Caco-2 (cell line): Measurements from ENCODE around the gene ATP8A2. TPM values are rescaled to one million over a fixed set of nuclear protein-coding genes. Genes with fewer than 3 reads are reported as not detected.

Experiments used
- BruUV-seq: library from RNA; stranded (reverse); fragments of 400-500 nt; replicated peaks from 2 replicates; lab custom pipeline; 2021; lab: Mats Ljungman, UMichigan
- CTCF ChIA-PET: fragments of 300-600 bp; sonication (Branson Sonifier 250); formaldehyde crosslinking; loops from one replicate; lab custom pipeline; 2022; ENCODE audit warnings: antibody characterized with exemption; lab: Charles Lee
- POLR2A ChIA-PET: fragments of 300-600 bp; sonication (Branson Sonifier 250); formaldehyde crosslinking; loops from one replicate; lab custom pipeline; 2022; ENCODE audit warnings: antibody characterized with exemption; lab: Charles Lee
- DNase-seq, 2 experiments: peaks; one replicate each; pipeline versions ENCODE4 v3.0.0 to v3.0.0-alpha.2; 2020 to 2022
- H3K27me3 ChIP-seq: replicated peaks from 2 replicates; pipeline ENCODE4 v1.6.0; 2011; ENCODE audit warnings: low read length; ENCODE audit not compliant: control insufficient read depth, insufficient read depth
- H3K36me3 ChIP-seq: 2 replicates; pipeline ENCODE4 v1.5.1; 2011; ENCODE audit warnings: low read length; ENCODE audit not compliant: control insufficient read depth, insufficient read depth
- H3K4me1 ChIP-seq: fragments of 250-450 bp; sonication (Bioruptor Pico); 2 replicates; pipeline ENCODE4 v1.5.1; 2020; ENCODE audit warnings: mild to moderate bottlenecking
- H3K4me3 ChIP-seq: 2 replicates; pipeline ENCODE4 v1.5.1; 2011; ENCODE audit warnings: low read depth, mild to moderate bottlenecking, control low read depth, low read length
- H3K9me3 ChIP-seq: fragments of 250-450 bp; sonication (Bioruptor Pico); 2 replicates; pipeline ENCODE4 v1.5.1; 2020; ENCODE audit warnings: mild to moderate bottlenecking, moderate library complexity
- H3K27ac Mint-ChIP-seq: one replicate; pipeline ENCODE4 v1.8.0; 2022; ENCODE audit warnings: mixed read lengths; ENCODE audit not compliant: unreplicated experiment
- H3K27me3 Mint-ChIP-seq: one replicate; pipeline ENCODE4 v1.8.0; 2022; ENCODE audit warnings: mixed read lengths; ENCODE audit not compliant: insufficient read depth, unreplicated experiment
- H3K36me3 Mint-ChIP-seq: one replicate; pipeline ENCODE4 v1.8.0; 2022; ENCODE audit warnings: mild to moderate bottlenecking, mixed read lengths; ENCODE audit not compliant: insufficient read depth, unreplicated experiment
- H3K4me1 Mint-ChIP-seq: one replicate; pipeline ENCODE4 v1.8.0; 2022; ENCODE audit warnings: low read depth, mixed read lengths; ENCODE audit not compliant: unreplicated experiment
- H3K4me3 Mint-ChIP-seq: one replicate; pipeline ENCODE4 v1.8.0; 2022; ENCODE audit warnings: mild to moderate bottlenecking, moderate library complexity, mixed read lengths; ENCODE audit not compliant: unreplicated experiment
- H3K9me3 Mint-ChIP-seq: one replicate; pipeline ENCODE4 v1.8.0; 2022; ENCODE audit warnings: mixed read lengths; ENCODE audit not compliant: unreplicated experiment
- intact Hi-C: fragments of 100-400 bp; cut with micrococcal nuclease; formaldehyde crosslinking; loops from one replicate; pipeline ENCODE4 v1.10.0; 2022; ENCODE audit not compliant: unreplicated experiment
- total RNA-seq: library from RNA; stranded (reverse); gene quantifications from 2 replicates; pipeline ENCODE4 v1.2.3, GENCODE V29; 2022
- TF ChIP-seq, protein P1 (sequence below), 2 experiments: fragments of 200-600 bp in 1 of 2; IDR thresholded peaks; 1 replicate in 1 of 2; 2 replicates in 1 of 2; pipeline versions ENCODE4 v1.5.1 to v1.8.0; 2011 to 2022; ENCODE audit warnings: antibody characterized with exemption in 1 of 2, control low read depth in 1 of 2, inconsistent platforms in 1 of 2, low read depth in 1 of 2, low read length in 1 of 2, mild to moderate bottlenecking in 1 of 2, moderate library complexity in 1 of 2; ENCODE audit not compliant: insufficient read depth in 1 of 2, severe bottlenecking in 1 of 2, unreplicated experiment in 1 of 2

ATP8A2 gene
- total RNA-seq, 1 experiment from 2014 or later: 0.05 TPM

DNA sequence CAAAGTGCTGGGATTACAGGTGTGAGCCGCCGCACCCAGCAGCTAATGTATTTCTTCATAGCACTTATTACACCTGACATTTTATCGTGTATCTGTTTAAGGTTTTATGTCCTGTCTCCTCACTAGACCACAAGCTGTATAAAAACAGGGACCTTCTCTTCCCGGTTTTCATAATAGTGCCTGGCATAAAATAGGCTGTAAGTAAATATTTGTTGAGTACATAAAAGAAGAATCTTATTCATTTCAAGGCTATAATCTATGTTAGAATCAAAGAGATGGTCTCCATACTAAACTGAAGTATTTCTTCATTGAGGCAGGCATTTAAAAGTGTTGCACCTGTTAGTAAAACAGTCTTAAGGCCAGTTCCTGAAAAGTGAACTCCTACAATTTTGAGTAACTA, 486.1 kb downstream of the ATP8A2 start:
- Mint-ChIP-seq H3K27me3 (peaks cover 4% of the 10 kb centered on the region), H3K4me1 (peaks cover 6% of the 10 kb centered on the region), H3K36me3 (no peaks in the 10 kb centered on the region), H3K4me3 (no peak overlapping the region), H3K27ac (no peak overlapping the region), H3K9me3 (no peaks in the 10 kb centered on the region)
- BruUV-seq: no TSS peak
- ChIA-PET POLR2A (no interaction called here), CTCF (interaction anchor here (0.6 kb wide), 1 partner anchor 13 kb away, joined by 3 read pairs; no protein-coding TSS in a partner anchor)
- Histone ChIP-seq H3K27me3 (no peaks in the 10 kb centered on the region), H3K4me3 (no peak overlapping the region), H3K36me3 (no peaks in the 10 kb centered on the region), H3K4me1 (no peaks in the 10 kb centered on the region), H3K9me3 (no peaks in the 10 kb centered on the region)
- TF ChIP-seq, protein P1, sequence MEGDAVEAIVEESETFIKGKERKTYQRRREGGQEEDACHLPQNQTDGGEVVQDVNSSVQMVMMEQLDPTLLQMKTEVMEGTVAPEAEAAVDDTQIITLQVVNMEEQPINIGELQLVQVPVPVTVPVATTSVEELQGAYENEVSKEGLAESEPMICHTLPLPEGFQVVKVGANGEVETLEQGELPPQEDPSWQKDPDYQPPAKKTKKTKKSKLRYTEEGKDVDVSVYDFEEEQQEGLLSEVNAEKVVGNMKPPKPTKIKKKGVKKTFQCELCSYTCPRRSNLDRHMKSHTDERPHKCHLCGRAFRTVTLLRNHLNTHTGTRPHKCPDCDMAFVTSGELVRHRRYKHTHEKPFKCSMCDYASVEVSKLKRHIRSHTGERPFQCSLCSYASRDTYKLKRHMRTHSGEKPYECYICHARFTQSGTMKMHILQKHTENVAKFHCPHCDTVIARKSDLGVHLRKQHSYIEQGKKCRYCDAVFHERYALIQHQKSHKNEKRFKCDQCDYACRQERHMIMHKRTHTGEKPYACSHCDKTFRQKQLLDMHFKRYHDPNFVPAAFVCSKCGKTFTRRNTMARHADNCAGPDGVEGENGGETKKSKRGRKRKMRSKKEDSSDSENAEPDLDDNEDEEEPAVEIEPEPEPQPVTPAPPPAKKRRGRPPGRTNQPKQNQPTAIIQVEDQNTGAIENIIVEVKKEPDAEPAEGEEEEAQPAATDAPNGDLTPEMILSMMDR (IDR thresholded peaks at IDR 0.05; ENCODE audit: insufficient read depth in 1 of 2, low read depth in 1 of 2, low read length in 1 of 2, severe bottlenecking in 1 of 2, unreplicated experiment in 1 of 2): no peak
- no peak for DNase-seq
- intact Hi-C loops: no loop called here

GRCh38 chr13:25859528-25859927, 487.8 kb downstream of the ATP8A2 start:
- BruUV-seq: no TSS peak
- H3K27me3 ChIP-seq: no peaks in the 10 kb centered on the region
- H3K9me3 Mint-ChIP-seq: no peaks in the 10 kb centered on the region
- H3K9me3 ChIP-seq: no peaks in the 10 kb centered on the region
- TF ChIP-seq, protein P1 (IDR thresholded peaks at IDR 0.05; ENCODE audit: insufficient read depth in 1 of 2, low read depth in 1 of 2, low read length in 1 of 2, severe bottlenecking in 1 of 2, unreplicated experiment in 1 of 2): no peak
- peaks cover 6% of the 10 kb centered on the region for H3K4me1 Mint-ChIP-seq
- H3K4me1 ChIP-seq: no peaks in the 10 kb centered on the region
- peaks cover 4% of the 10 kb centered on the region for H3K27me3 Mint-ChIP-seq
- POLR2A ChIA-PET: no interaction called here
- CTCF ChIA-PET: no interaction called here
- no peak overlapping the region for H3K4me3 Mint-ChIP-seq
- H3K27ac Mint-ChIP-seq: no peak overlapping the region
- no peaks in the 10 kb centered on the region for H3K36me3 Mint-ChIP-seq
- no peaks in the 10 kb centered on the region for H3K36me3 ChIP-seq
- H3K4me3 ChIP-seq: no peak overlapping the region
- no peak for DNase-seq
- intact Hi-C loops: no loop called here

GRCh38 chr13:25860265-25860664, 488.5 kb downstream of the ATP8A2 start:
- H3K9me3 ChIP-seq: no peaks in the 10 kb centered on the region
- no peak overlapping the region for H3K4me3 ChIP-seq
- Mint-ChIP-seq H3K36me3 (no peaks in the 10 kb centered on the region), H3K9me3 (no peaks in the 10 kb centered on the region), H3K27ac (no peak overlapping the region), H3K4me1 (peaks cover 6% of the 10 kb centered on the region), H3K4me3 (no peak overlapping the region), H3K27me3 (peaks cover 4% of the 10 kb centered on the region)
- H3K4me1 ChIP-seq: no peaks in the 10 kb centered on the region
- TF ChIP-seq, protein P1 (IDR thresholded peaks at IDR 0.05; ENCODE audit: insufficient read depth in 1 of 2, low read depth in 1 of 2, low read length in 1 of 2, severe bottlenecking in 1 of 2, unreplicated experiment in 1 of 2): no peak
- intact Hi-C loops: no loop called here
- POLR2A ChIA-PET: no interaction called here
- DNase-seq: no peak
- CTCF ChIA-PET: no interaction called here
- H3K36me3 ChIP-seq: no peaks in the 10 kb centered on the region
- no peaks in the 10 kb centered on the region for H3K27me3 ChIP-seq
- BruUV-seq: no TSS peak
